Activated CD4-positive, alpha-beta memory T cell treated with anti-CD3 and anti-CD28 coated beads, Interleukin-2, amount 10 ng/mL, durations not matched to agents 7 days and 5 days (primary cell): ENCODE measurements around the gene DEF6. TPM values are rescaled to one million over a fixed set of nuclear protein-coding genes. Genes with fewer than 3 reads are reported as not detected.
A peak's percentile ranks its signal among the peaks of the same experiment; 100 is the strongest.
"Not testable (repeated sequence)": the region's sequence is repeated elsewhere in the genome, so short reads cannot be mapped to it uniquely, and the experiment has no call there.

ENCODE experiments used
- CTCF ChIA-PET: fragments of 350-600 bp; sonication (Branson Sonifier 250); formaldehyde crosslinking; loops from one replicate; lab custom pipeline; 2021; ENCODE audit warnings: antibody characterized with exemption, inconsistent platforms; lab: Charles Lee
- POLR2A ChIA-PET: fragments of 350-600 bp; sonication (Branson Sonifier 250); formaldehyde crosslinking; loops from one replicate; lab custom pipeline; 2021; ENCODE audit warnings: antibody characterized with exemption; lab: Charles Lee
- DNase-seq: peaks from one replicate; pipeline ENCODE4 v3.0.0-alpha.2; 2020
- H3K27ac Mint-ChIP-seq: one replicate; pipeline ENCODE4 v1.8.0; 2021; ENCODE audit warnings: mild to moderate bottlenecking, mixed read lengths
- H3K27me3 Mint-ChIP-seq: one replicate; pipeline ENCODE4 v1.8.0; 2021; ENCODE audit warnings: mixed read lengths
- H3K36me3 Mint-ChIP-seq: one replicate; pipeline ENCODE4 v1.8.0; 2021; ENCODE audit warnings: low read depth, mixed read lengths
- H3K4me1 Mint-ChIP-seq: one replicate; pipeline ENCODE4 v1.8.0; 2021; ENCODE audit warnings: mixed read lengths
- H3K4me3 Mint-ChIP-seq: one replicate; pipeline ENCODE4 v1.8.0; 2021; ENCODE audit warnings: mild to moderate bottlenecking, mixed read lengths
- H3K9me3 Mint-ChIP-seq: one replicate; pipeline ENCODE4 v1.8.0; 2021; ENCODE audit warnings: mixed read lengths
- total RNA-seq, 2 experiments: library from RNA; stranded (reverse); gene quantifications; one replicate each; pipeline ENCODE4 v1.2.3, GENCODE V29; 2021

Gene DEF6
- total RNA-seq, 2 experiments from 2014 or later: 201 to 215 TPM

DNA sequence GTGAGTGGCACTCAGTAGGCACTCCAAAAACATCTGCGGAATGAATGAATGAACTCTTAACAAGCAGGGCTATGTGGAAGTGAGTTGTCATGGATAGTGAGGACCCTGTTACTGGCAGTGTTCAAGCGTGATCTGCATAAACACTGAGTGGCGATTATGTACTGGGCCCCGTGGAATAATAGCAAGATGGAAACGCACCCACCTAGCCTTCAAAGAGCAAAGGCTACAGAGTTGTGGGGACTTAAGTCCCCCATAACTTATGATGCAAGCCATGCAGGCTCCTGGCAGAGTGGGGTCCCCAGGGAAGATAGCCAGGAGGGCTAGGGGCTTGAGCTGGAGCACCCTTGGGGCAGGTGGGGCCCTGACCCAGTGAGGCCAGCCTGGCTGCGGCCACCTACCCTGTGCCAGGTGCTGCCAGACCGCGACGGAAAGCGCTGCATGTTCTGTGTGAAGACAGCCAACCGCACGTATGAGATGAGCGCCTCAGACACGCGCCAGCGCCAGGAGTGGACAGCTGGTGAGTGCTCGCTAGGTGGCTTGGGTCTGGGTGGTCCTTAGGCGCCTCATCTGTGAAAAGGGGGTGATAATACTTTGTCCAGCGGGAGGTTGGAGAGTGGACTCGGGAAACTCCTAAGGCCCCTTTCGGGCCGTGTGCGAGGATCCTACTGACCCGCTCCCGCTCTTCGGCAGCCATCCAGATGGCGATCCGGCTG is 20.0 kb downstream of the DEF6 start:
- Mint-ChIP-seq H3K9me3 (no peaks in the 10 kb centered on the region), H3K36me3 (peaks cover 85% of the 10 kb centered on the region), H3K27me3 (no peaks in the 10 kb centered on the region), H3K4me1 (peaks cover 31% of the 10 kb centered on the region), H3K27ac (no peak overlapping the region), H3K4me3 (no peak overlapping the region)
- DNase-seq: no peak
- ChIA-PET POLR2A (interaction anchor here (0.9 to 11.6 kb wide), 6 partner anchors 8 to 151 kb away, joined by 3 to 190 read pairs (median 3); partner anchors contain the start of genes DEF6 and RPL10A), CTCF (interaction anchor here (1.3 kb wide), 1 partner anchor 17 kb away, joined by 3 read pairs; no protein-coding TSS in a partner anchor)

DNA sequence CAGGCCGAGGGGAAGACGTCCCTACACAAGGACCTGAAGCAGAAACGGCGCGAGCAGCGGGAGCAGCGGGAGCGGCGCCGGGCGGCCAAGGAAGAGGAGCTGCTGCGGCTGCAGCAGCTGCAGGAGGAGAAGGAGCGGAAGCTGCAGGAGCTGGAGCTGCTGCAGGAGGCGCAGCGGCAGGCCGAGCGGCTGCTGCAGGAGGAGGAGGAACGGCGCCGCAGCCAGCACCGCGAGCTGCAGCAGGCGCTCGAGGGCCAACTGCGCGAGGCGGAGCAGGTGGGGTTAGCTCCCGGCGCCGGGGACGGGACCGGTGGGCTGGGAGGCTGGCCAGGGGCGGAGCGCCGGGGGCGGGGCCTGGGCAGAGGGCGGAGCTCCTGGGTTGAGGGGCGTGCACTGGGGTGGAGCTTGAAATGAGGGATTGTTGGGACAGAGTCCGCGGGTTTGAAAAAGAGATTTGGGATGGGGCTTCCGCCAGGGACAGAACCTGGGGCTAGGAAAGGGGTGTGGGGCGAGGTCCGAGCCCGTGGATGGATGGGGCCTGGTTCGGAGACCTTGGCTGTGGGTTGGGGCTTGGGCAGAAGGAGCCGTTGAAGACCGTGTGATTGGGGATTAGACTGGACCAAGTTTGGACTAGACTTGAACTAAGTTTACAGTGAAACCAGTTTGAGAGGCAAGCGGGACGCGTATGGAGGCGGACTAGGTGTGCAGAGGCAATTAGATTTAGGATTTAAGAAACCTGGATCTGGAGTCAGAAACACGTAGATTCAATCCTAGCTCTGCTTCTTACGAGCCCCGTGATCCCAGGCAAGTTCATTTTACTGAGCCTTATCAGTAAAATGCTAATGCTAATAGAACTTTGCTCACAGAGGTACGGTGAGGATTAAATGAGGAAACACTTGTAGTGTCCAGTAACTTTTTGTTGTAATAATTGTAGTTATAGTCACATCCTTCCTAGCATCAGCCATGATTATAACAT is 20.9 kb downstream of the DEF6 start:
- POLR2A ChIA-PET: interaction anchor here (1.0 to 11.6 kb wide), 3 partner anchors 9 to 20 kb away, joined by 3 to 190 read pairs (median 3); partner anchors contain the start of gene DEF6
- Mint-ChIP-seq H3K9me3 (no peaks in the 10 kb centered on the region), H3K36me3 (peaks cover 87% of the 10 kb centered on the region), H3K27me3 (no peaks in the 10 kb centered on the region), H3K4me1 (peaks cover 25% of the 10 kb centered on the region), H3K27ac (no peak overlapping the region), H3K4me3 (no peak overlapping the region)
- no peak for DNase-seq
- CTCF ChIA-PET: interaction anchor here (1.3 kb wide), 1 partner anchor 18 kb away, joined by 3 read pairs; no protein-coding TSS in a partner anchor

- DNase-seq: no peak
- Mint-ChIP-seq H3K36me3 (peaks cover 80% of the 10 kb centered on the region), H3K4me1 (peaks cover 16% of the 10 kb centered on the region), H3K4me3 (no peak overlapping the region), H3K27me3 (no peaks in the 10 kb centered on the region), H3K9me3 (no peaks in the 10 kb centered on the region), H3K27ac (no peak overlapping the region)
- ChIA-PET POLR2A (interaction anchor here (1.0 to 11.6 kb wide), 3 partner anchors 8 to 23 kb away, joined by 5 to 190 read pairs (median 29); partner anchors contain the start of genes DEF6 and PPARD), CTCF (interaction anchor here (1.0 to 11.7 kb wide), 2 partner anchors 10 to 21 kb away, joined by 3 to 172 read pairs; partner anchors contain the start of gene DEF6)
These were observed 21.9 kb downstream of the DEF6 start for GRCh38 chr6:35319346-35320030.

- Mint-ChIP-seq H3K9me3 (no peaks in the 10 kb centered on the region), H3K27me3 (no peaks in the 10 kb centered on the region), H3K4me3 (no peak overlapping the region), H3K36me3 (peaks cover 80% of the 10 kb centered on the region), H3K4me1 (peaks cover 11% of the 10 kb centered on the region), H3K27ac (no peak overlapping the region)
- ChIA-PET POLR2A (interaction anchor here (1.0 to 4.1 kb wide), 2 partner anchors 9 to 23 kb away, joined by 5 to 29 read pairs; partner anchors contain the start of gene PPARD), CTCF (interaction anchor here (1.0 to 11.7 kb wide), 2 partner anchors 9 to 21 kb away, joined by 3 to 172 read pairs; partner anchors contain the start of gene DEF6)
- DNase-seq: no peak
These were observed 22.4 kb downstream of the DEF6 start for GRCh38 chr6:35320031-35320410.

DNA sequence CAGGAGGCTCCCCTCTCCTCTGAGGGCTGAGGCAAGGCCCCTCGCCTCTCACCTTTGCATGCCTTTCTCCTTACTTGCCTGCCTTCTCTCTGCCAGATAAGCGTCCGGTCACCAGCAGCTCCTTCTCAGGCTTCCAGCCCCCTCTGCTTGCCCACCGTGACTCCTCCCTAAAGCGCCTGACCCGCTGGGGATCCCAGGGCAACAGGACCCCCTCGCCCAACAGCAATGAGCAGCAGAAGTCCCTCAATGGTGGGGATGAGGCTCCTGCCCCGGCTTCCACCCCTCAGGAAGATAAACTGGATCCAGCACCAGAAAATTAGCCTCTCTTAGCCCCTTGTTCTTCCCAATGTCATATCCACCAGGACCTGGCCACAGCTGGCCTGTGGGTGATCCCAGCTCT is 23.5 kb downstream of the DEF6 start:
- H3K4me3 Mint-ChIP-seq: no peak overlapping the region
- no peaks in the 10 kb centered on the region for H3K27me3 Mint-ChIP-seq
- no peaks in the 10 kb centered on the region for H3K9me3 Mint-ChIP-seq
- POLR2A ChIA-PET: interaction anchor here (0.8 to 4.1 kb wide), 2 partner anchors 10 to 28 kb away, joined by 3 to 29 read pairs; no protein-coding TSS in a partner anchor
- DNase-seq: no peak
- CTCF ChIA-PET: interaction anchor here (0.6 to 11.7 kb wide), 2 partner anchors 23 to 43 kb away, joined by 3 to 172 read pairs; partner anchors contain the start of gene DEF6
- H3K36me3 Mint-ChIP-seq: peaks cover 76% of the 10 kb centered on the region
- no peak overlapping the region for H3K27ac Mint-ChIP-seq
- H3K4me1 Mint-ChIP-seq: peaks cover 6% of the 10 kb centered on the region

DNA sequence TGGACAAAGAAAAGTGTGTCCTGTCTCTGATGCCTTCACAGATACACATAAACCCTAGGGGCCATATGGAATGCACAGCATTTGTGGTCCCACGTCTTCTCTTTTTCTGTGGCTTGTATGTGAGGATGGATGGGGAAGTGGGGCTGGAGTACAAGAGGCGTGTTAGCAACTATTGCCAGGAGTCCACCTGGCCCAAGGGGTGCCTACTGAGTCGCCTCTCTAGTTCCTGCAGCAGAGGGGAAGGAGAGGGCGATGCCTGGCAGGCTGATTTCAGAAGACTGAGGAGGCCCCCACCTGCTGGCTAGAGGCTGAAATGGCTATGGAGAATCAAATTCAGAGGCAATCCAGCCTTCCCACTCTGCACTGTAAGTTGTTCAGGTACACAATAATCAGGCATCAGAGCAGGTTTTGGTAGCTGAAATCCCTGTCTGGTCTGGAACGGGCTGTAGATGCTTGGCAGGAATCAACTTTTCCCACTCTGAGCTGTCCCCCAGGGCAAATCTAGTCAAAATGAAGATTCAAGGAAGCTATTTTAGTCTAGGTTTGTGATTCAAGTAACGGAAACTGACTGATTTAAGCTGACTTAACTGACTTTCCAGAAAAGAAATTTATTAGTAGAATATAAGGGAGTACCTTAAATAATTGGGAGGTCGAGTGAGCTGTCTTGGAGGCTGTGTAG is 29.9 kb downstream of the DEF6 start:
- Mint-ChIP-seq H3K4me3 (no peak overlapping the region), H3K27ac (peak overlapping the region; percentile 44), H3K4me1 (peaks cover 24% of the 10 kb centered on the region), H3K27me3 (no peaks in the 10 kb centered on the region), H3K9me3 (no peaks in the 10 kb centered on the region), H3K36me3 (peaks cover 43% of the 10 kb centered on the region)
- ChIA-PET CTCF (interaction anchor here (0.7 to 11.7 kb wide), 15 partner anchors 14 to 144 kb away, joined by 3 to 172 read pairs (median 3); partner anchors contain the start of genes DEF6 and RPL10A), POLR2A (interaction anchor here (1.1 to 6.4 kb wide), 5 partner anchors 18 to 140 kb away, joined by 4 to 67 read pairs (median 8); partner anchors contain the start of genes DEF6, FANCE and RPL10A)
- peak; percentile 81 for DNase-seq

DNA sequence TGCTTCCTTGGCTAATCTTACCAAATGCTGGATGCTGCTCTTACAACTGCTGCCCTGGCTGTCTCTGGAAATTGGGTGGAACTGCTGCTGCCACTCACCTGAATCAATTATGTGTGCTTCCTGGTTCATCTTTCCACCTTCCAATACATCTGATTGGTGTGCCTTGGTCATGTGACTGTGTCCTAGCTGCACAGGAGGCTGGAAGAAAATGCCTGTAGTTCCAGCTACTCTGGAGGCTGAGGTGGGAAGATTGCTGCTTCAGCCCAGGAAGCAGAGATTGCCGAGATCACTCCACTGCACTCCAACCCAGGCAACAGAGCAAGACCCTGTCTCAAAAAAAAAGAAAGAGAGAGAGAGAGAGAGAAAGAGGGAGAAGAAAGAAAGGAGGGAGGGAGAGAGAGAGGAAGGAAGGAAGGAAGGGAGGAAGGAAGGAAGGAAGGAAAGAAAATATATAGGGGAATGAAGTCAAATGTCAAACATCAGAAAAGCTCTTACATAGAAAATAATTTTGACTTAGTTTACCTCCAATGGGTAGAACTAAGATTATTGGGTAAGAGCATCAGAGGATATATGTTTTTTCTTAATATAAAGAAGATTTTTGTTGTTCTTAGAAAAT is 30.6 kb downstream of the DEF6 start:
- Mint-ChIP-seq H3K36me3 (peaks cover 43% of the 10 kb centered on the region), H3K4me3 (no peak overlapping the region), H3K27ac (no peak overlapping the region), H3K9me3 (no peaks in the 10 kb centered on the region), H3K27me3 (peaks cover 2% of the 10 kb centered on the region), H3K4me1 (peaks cover 27% of the 10 kb centered on the region)
- CTCF ChIA-PET: interaction anchor here (0.7 to 11.7 kb wide), 15 partner anchors 13 to 143 kb away, joined by 3 to 172 read pairs (median 3); partner anchors contain the start of genes DEF6 and RPL10A
- POLR2A ChIA-PET: interaction anchor here (0.7 to 6.4 kb wide), 6 partner anchors 13 to 140 kb away, joined by 3 to 67 read pairs (median 6); partner anchors contain the start of genes DEF6, FANCE and RPL10A
- no peak for DNase-seq

- not testable (repeated sequence) for H3K9me3 Mint-ChIP-seq, DNase-seq, H3K4me3 Mint-ChIP-seq, H3K27me3 Mint-ChIP-seq, H3K27ac Mint-ChIP-seq
- Mint-ChIP-seq H3K4me1 (peaks cover 27% of the 10 kb centered on the region), H3K36me3 (peaks cover 40% of the 10 kb centered on the region)
- POLR2A ChIA-PET: interaction anchor here (0.7 to 6.4 kb wide), 5 partner anchors 13 to 139 kb away, joined by 3 to 67 read pairs (median 4); partner anchors contain the start of genes DEF6 and RPL10A
- CTCF ChIA-PET: interaction anchor here (0.6 to 11.7 kb wide), 6 partner anchors 9 to 41 kb away, joined by 3 to 172 read pairs (median 16); partner anchors contain the start of gene DEF6
These were observed 31.3 kb downstream of the DEF6 start for GRCh38 chr6:35328965-35329364.

DNA sequence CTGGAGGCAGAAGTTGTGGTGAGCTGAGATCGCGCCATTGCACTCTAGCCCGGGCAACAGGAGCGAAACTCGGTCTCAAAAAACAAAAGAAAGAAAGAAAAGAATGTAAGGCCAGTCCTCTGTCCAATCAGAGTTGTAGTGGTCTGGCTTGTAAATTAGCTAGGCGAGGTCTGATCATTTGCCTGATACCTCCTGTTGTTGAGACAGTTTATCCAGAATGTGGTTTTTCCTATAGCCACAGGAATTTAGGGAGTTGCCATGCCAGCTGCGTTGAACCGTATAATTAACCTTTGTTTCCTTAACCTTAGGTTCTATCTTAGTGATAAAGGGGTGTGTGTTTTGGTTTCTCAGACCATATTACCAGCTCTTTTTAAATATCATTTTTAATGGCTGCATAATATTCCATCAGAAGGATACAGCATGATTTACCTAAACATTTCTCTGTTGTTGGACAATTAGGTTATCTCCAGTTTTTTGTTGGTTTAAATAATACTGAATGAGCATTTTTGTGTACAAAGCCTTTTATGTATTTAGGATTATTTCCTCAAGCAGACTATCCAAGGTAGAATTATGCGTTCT is 33.0 kb downstream of the DEF6 start:
- Mint-ChIP-seq H3K4me1 (peaks cover 30% of the 10 kb centered on the region), H3K9me3 (peaks cover 4% of the 10 kb centered on the region), H3K27me3 (peaks cover 20% of the 10 kb centered on the region), H3K36me3 (peaks cover 42% of the 10 kb centered on the region), H3K4me3 (no peak overlapping the region), H3K27ac (no peak overlapping the region)
- CTCF ChIA-PET: interaction anchor here (0.5 to 11.7 kb wide), 4 partner anchors 32 to 89 kb away, joined by 3 to 172 read pairs (median 4); partner anchors contain the start of gene DEF6
- POLR2A ChIA-PET: interaction anchor here (0.9 to 6.4 kb wide), 4 partner anchors 11 to 32 kb away, joined by 3 to 67 read pairs (median 4); partner anchors contain the start of genes DEF6 and PPARD
- DNase-seq: no peak
